Spleen (tissue), 7 donors: ENCODE results near the gene PARVB.

ENCODE experiments used
- POLR2A ChIP-seq, 3 donors: fragments of 450-650 bp; IDR thresholded peaks; one replicate each; pipeline ENCODE4 v1.5.1; 2017; ENCODE audit warnings: antibody characterized with exemption in 3 of 3, mild to moderate bottlenecking in 1 of 3
- POLR2AphosphoS5 ChIP-seq, 3 donors: sonication (generic); formaldehyde crosslinking; IDR thresholded peaks; one replicate each; pipeline ENCODE4 v1.5.1; 2017; ENCODE audit warnings: antibody characterized with exemption in 3 of 3
- TF ChIP-seq, protein P1 (sequence below), 11 experiments: fragments of 200-600 bp in 7 of 11; fragments of 450-650 bp in 4 of 11; sonication (generic) in 4 of 11; IDR thresholded peaks in 8 of 11; conservative IDR thresholded peaks in 3 of 11; 1 replicate in 7 of 11; 2 replicates in 4 of 11; pipeline versions ENCODE4 v1.4.0 to v1.8.0; 2016 to 2021; ENCODE audit warnings: antibody characterized with exemption in 11 of 11, inconsistent platforms in 4 of 11, mild to moderate bottlenecking in 1 of 11
- donor health status: DM: no; HTN: no; CAD: no; lungs with moderate emphysema.
- donor health status: DM: no; HTN: no; CAD: no.
- donor health status: DM: no; HTN: no; CAD: no.

DNA sequence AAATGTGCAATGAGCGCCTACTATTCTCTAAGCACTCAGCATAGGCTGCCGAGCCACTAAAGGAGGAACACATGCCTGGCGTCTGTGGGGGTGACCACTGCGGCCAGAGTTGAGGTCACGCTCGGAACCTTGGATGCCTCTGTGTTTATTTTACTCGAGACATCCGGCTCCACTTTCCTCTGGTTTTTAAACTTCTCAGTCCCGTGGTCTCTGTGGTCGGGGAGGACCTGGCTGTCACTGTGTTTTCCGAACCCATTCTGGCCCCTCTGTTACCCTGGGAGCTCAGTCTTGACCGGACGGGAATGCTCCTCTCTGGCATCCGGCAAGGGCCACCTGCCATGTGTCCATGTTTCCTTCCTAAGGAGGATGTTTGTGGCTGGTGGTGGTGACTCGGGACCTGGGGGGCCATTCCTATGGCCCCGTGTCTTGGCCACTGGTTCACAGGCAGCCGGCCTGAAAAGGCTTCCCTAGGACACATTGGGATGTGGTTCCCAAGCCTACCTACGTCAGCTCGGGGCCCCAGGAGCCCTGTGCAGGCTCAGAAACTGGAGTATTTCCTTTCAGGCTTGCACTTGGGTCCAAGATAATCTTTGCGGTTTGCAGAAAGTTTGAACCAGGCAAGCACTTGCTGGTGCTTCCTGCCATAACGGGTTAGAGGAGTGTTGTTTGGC lies 109.9 kb downstream of the PARVB start:
- TF ChIP-seq, protein P1, sequence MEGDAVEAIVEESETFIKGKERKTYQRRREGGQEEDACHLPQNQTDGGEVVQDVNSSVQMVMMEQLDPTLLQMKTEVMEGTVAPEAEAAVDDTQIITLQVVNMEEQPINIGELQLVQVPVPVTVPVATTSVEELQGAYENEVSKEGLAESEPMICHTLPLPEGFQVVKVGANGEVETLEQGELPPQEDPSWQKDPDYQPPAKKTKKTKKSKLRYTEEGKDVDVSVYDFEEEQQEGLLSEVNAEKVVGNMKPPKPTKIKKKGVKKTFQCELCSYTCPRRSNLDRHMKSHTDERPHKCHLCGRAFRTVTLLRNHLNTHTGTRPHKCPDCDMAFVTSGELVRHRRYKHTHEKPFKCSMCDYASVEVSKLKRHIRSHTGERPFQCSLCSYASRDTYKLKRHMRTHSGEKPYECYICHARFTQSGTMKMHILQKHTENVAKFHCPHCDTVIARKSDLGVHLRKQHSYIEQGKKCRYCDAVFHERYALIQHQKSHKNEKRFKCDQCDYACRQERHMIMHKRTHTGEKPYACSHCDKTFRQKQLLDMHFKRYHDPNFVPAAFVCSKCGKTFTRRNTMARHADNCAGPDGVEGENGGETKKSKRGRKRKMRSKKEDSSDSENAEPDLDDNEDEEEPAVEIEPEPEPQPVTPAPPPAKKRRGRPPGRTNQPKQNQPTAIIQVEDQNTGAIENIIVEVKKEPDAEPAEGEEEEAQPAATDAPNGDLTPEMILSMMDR (IDR thresholded peaks at IDR 0.05 in 8 of 11, conservative IDR thresholded peaks at IDR 0.05 in 3 of 11), result no peak
- no peak for TF ChIP-seq POLR2A (IDR thresholded peaks at IDR 0.05)
- TF ChIP-seq POLR2AphosphoS5 (IDR thresholded peaks at IDR 0.05), result no peak
